CD4-positive, alpha-beta T cell treated with Interleukin-4 for 4 hours (primary cell): Measurements from ENCODE around the gene TBC1D5.
A peak's percentile ranks its signal among the peaks of the same experiment; 100 is the strongest.
"Not testable (repeated sequence)": the region's sequence is repeated elsewhere in the genome, so short reads cannot be mapped to it uniquely, and the experiment has no call there.

Experiments
- DNase-seq: peaks from one replicate; pipeline ENCODE4 v3.0.0-alpha.2; 2020

TBC1D5 gene

DNA sequence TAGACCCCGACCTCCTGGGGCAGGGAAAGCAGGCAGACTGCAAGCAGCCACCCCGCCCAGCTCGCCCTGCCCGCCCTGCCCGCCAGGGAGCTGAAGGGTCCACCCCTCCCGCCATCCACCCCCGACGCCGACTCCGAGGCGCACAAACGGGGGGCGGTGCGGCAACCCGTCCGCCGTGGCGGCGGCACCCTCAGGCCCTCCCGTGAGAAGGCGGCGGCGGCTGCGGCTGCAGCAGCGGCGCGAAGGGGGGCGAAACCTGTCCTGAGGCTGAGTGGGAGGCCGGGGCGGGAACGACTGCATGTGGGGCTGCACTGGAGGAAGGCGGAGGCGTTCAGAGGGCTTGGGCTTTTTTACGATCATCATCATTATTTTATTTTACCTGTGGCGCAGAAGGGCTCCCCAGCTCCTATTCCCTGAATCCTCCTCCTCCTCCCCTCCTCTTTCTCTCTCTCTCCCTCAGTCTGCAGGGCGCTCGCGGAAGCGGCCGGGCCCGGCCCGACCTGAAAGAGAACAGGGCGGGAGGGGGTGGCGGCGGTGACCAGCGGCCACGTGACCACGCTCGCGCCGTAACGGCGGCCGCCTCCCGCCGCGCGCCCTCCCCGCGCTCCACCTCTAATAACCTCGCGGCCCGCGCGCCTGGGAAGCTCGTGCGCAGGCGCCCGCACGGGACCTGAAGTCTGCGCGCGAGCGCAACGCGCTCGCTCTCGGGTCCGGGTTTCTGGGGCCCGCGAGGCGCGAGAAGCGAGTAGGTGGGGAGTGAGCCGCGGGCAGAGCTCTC, at the start of gene TBC1D5:
TBC1D5 (minus strand) TSS at position 530 of the 778 bp plus-strand sequence. CDS start 234,061 bp downstream, outside the sequence.
- DNase-seq: peak; percentile 95

DNA sequence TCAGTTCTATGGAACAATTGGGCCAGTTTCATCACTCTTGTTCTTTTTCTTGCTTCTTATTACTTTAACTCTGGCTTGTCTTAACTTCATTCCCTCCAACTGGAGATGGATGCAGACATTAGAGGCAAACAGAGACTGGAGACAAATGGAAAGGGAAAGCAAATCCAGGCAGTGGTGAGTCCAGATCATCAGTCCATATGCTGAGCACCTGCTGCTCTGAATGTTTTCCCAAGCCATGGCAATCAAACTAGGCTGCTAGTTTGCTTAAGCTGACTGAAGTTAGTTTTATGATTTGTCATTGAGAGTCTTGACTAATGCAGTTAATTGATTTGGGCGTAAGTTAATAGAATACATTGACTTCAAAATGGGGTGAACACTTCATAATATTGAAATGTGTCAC, 41.0 kb upstream of the TBC1D5 start:
- no peak for DNase-seq

DNA sequence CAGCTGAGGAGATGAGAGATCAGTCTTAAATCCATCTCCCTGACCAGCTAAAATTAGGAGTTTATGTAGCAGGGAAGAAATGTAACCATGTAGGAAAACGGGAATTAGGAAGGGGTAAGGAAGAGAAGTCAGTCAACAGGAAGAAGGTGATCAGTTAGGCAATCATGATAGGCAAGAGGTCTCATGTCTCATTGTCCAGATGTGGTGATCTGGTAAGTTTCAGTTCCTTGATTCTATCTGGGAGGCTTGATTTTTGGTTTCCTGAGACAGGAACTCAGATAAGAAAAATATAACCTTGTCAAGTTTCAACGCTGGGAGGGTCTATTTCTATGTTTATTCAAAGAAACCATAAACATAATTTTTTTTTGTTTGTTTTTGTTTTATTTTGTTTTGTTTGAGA, 40.3 kb upstream of the TBC1D5 start:
- no peak for DNase-seq

DNA sequence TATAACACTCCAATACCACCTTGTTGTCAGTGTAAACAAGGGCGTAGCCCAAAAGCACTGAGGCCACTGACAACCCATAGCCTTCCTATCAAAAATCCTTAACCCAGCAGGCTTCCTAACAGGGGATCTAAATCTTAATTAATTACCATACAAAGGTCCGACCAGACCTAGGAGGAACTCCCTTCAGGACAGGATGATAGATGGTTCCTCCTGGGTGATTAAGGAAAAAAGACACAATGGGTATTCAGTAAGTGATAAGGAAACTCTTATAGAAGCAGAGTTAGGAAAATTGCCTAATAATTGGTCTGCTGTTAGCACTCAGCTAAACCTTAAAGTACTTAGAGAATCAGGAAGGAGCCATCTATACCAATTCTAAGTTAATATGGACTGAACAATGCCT, 37.9 kb upstream of the TBC1D5 start:
- not testable (repeated sequence) for DNase-seq

DNA sequence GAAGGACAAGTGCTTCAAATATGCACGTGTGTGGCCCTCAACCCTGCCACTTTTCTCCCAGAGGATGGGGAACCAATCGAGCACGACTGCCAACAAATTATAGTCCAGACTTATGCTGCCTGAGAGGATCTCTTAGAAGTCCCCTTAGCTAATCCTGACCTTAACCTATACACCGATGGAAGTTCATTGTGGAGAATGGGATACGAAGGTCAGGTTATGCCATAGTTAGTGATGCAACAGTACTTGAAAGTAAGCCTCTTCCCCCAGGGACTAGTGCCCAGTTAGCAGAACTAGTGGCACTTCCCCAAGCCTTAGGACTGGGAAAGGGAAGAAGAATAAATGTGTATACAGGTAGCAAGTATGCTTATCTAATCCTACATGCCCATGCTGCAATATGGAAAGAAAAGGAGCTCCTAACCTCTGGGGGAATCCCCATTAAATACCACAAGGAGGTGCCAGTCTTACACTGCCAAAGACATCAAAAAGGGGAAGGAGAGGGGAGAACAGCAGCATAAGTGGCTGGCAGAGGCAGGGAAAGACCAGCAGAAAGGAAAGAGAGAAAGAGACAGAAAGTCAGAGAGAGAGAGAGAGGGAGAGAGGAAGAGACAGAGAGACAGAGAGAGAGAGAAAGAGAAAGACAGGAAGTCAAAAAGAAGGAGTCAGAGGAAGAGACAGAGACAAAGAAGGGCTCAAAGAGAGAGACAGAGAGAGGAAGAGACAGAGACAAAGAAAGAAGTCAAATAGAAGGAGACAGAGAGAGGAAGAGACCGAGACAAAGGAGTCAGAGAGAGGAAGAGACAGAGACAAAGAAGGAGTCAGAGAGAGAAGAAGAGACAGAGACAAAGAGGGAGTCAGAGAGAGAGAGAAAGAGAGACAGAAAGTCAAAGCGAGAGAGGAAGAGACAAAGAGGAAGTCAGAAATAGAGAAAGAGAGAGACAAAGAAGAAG, 37.1 kb upstream of the TBC1D5 start:
- DNase-seq: not testable (repeated sequence)

DNA sequence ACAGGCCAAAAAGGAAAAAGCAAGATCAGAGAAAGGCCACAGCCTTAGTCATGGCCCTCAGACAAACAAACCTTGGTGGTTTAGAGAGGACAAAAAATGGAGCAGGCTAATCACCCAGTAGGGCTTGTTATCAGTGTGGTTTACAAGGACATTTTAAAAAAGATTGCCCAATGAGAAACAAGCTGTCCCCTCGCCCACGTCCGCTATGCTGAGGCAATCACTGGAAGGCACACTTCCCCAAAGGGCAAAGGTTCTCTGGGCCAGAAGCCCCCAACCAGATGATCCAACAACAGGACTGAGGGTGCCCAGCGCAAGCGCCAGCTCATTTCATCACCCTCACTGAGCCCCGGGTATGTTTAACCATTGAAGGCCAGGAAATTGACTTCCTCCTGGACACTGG, 34.9 kb upstream of the TBC1D5 start:
- DNase-seq: not testable (repeated sequence)

GRCh38 chr3:17775073-17775472, 32.6 kb upstream of the TBC1D5 start:
- no peak for DNase-seq

DNA sequence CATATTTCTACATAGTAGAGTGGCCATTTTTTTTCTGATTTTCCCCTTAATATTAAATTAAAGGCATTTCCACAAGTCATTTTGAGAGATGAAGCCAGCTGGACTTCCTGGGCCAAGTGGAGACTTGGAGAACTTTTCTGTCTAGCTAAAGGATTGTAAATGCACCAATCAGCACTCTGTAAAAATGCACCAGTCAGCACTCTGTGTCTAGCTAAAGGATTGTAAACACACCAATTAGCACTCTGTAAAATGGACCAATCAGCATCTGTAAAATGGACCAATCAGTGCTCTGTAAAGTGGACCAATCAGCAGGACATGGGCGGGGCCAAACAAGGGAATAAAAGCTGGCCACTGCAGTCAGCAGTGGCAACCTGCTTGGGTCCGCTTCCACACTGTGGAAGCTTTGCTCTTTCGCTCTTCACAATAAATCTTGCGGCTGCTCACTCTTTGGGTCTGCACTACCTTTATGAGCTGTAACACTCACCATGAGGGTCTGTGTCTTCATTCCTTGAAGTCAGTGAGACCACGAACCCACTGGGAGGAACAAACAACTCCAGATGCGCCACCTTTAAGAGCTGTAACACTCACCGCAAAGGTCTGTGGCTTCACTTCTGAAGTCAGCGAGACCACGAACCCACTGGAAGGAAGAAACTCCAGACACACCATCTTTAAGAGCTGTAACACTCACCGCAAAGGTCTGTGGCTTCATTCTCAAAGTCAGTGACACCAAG, 31.9 kb upstream of the TBC1D5 start:
- DNase-seq: peak; percentile 15

GRCh38 chr3:17772556-17772955, 30.1 kb upstream of the TBC1D5 start:
- DNase-seq: no peak

DNA sequence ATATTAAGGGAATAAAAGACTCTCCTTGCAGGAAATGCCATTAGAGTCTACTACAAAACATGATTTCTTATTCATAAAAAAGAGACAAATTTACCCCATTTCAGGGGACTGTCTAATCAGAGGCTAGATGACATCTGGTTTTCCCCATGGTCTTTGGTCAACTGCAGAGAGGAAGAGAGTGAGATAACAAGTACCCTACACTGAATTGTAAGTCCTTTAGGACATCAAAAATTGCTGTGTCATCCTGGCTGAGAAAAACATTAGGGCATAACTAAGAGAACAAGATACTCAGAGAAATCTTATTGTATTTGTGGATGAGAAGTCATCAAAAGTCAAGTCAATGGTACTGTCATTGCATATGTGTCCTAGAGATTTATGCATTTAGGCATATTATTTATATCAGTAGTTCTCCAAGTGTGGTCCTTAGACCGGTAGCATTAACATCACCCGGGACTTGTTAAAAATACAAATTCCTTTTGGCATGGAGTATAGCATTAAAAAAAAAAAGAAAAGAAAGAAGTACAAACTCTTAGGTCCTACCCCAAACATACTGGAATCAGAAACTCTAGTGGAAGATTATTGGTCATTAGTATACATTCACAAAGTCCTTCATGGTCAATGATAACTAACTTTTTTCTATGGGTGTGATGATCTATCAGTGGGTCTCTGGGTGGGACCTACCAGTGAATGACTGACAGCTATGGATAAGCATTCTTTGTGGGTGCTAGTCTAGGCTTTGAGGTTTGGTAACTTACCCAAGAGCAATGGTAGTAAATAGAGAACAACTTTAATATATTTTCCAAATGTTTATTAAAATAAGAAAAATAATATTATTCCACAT, 29.0 kb upstream of the TBC1D5 start:
- DNase-seq: no peak

GRCh38 chr3:17770682-17771081, 28.3 kb upstream of the TBC1D5 start:
- DNase-seq: no peak

GRCh38 chr3:17765819-17766472, 23.5 kb upstream of the TBC1D5 start:
- no peak for DNase-seq

DNA sequence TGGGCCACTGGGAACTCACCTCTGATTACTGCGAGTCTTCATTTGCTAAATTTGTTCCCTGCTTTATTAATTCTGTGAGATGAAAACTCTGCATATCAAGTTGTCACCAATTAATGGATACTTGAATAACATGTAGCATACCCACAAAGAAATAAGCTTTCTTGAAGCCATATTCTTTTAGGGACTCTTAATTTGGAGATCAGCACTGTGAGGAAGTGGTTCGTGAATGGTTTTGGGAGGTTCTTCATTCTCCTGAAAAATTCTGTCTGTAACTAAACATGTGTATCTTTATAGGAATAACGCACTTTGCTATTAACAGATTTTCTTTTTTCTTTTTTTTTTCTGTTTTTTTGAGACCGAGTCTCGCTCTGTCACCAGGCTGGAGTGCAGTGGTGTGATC, 19.1 kb upstream of the TBC1D5 start:
- no peak for DNase-seq

DNA sequence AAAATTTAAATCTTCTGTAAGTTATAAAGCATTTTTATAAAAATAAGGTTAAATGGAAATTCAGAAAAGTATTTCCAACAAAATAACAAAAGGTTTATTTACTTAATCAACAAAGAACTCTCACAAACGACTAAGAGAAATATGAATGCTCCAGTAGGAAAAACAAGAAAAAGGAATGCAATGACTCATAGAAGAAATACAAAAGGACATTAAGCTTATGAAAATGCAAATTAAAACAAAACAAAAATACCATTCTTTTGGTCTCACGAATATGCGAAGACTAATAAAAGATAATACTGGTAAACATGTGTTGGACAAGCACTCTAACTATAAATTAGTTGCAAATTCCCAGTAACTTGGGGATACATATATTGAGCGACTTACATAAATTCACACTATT, 17.5 kb upstream of the TBC1D5 start:
- DNase-seq: no peak

- DNase-seq: peak; percentile 24
Observed at GRCh38 chr3:17755836-17756235, 13.4 kb upstream of the TBC1D5 start.

GRCh38 chr3:17753632-17753992, 11.2 kb upstream of the TBC1D5 start:
- DNase-seq: no peak

- no peak for DNase-seq
Observed at GRCh38 chr3:17752876-17753631, 10.6 kb upstream of the TBC1D5 start.

DNA sequence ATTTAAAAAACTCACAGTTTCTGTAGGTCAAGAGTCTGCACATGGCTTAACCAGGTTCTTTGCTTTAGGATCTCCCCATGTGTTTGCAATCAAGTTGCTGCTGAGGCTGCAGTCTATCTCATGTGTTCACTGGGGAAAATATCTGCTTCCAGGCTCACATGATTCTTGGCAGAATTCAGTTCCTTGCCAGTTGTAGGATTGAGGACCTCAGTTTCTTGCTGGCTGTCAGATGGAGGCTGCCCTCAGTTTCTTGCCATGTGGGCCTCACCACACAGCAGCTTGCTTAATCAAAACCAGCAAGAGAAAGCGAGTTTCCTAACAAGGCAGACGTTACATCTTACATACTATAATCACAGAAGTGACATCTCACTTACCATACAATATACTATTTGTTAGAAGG, 10.0 kb upstream of the TBC1D5 start:
- no peak for DNase-seq

DNA sequence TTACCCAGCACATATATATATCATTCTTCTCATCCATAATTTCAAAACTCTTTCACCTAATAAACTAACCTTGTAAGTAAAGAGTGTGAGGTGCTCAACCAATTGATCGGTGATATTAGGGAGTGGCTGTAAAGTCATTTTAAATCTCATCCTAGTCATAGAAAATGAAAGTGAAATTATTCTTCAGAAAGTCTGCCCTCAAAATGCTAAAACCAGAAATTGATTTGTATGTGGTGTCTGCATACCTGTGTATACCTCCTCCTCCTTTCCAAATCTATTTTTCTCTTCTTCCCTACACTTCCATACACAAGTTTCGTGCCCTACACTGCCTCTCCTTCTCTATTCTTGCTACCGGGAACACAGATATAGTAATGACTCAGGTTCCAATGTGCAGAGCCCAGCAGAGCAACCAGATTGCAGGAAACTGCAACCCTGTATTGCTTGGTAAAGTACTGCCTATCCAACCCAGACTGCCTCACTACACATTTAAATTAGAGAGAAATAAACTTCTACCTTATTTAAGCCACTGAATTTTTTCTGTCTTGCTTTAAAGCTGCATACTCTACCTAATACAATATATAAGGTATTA, 7.4 kb upstream of the TBC1D5 start:
- DNase-seq: peak; percentile 35

DNA sequence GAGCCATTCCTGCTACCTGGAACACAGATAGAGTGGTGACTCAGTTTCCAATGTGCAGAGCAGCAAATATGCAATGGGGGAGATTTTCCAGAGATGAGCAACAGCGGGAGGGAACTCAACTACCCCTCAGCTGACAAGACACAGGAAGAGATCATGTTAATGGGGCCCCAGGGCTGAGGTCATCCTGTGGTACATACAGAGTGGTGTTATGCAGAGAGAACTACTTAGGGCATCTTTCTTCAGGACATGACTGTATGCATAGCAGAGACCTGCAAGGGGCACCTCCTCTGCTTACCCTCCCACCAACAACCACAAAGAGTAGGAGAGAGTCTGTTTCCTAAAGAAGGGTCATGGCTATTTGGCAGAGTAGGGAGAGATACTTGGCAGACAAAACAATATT, 6.8 kb upstream of the TBC1D5 start:
- no peak for DNase-seq

GRCh38 chr3:17747890-17748247, 5.4 kb upstream of the TBC1D5 start:
- no peak for DNase-seq
